ENCODE data around the gene ARID5B.

Gene ARID5B

DNA sequence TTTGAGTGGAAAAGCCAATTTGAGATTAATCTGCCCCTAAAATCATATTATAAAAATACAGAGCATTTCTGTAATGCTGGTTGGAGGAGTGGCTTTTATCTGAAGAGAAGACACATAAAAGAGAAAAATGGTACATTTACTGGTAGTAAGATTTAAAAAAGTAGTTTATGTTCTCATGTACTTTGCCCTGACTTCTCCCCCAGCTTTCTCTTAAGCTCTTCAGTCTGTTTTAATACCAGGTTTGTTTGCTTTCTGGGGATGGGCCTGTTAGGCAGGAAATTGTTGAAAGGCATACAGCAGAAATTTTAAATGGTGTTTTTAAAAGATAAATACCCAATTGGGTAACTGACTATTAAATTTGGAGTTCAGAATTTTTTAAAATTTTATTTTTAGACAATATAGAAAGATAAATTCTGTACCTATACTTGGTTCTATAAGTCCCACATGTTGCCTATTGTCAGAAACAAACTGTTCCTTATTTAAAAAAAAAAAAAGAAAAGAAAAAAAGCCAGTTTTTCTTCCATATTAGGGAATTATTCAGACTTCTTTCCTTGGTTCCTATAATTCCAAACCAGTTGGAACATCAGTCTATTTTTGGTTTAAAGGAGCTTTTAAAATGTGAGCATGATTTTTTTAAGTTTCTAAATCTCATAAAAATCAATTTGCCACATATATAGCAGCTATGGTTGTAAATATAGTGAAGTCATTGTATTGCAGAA is 136.6 kb downstream of the ARID5B start:
- TF ChIP-seq GATA1 (IDR thresholded peaks at IDR 0.05; ENCODE audit: low read depth, low read length) (no peak), POLR2A (IDR thresholded peaks at IDR 0.05; ENCODE audit: low read length) (no peak)
- no peak for DNase-seq

DNA sequence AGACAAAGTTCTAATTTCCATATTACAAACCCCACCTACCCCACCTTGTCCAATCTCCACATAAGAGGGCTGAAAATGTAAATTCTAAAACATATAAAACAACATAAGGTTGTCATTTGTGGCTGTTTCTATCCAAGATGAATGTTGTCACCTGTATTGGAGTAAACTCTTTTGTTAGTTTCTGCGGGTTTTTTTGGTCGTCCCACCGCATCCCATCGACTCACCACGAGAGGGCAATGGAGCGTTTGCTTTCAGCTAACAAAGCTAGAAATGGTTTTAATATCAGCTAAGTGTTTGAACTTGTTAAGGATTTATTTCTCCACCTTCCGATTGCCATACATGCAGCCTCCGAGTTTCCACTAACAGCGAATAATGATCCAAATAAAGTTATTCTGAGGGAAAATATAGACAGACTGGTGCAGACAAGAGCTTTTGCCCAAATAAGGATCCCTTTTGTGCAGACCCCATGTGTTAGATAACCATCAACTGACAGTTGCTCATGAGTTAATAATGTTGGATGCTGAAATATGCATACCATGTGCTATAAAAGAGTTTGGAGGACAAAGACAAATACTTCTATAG is 137.2 kb downstream of the ARID5B start:
- DNase-seq, result peak; percentile 40 to 45
- no peak for TF ChIP-seq GATA1 (IDR thresholded peaks at IDR 0.05; ENCODE audit: low read depth, low read length)
- no peak for TF ChIP-seq POLR2A (IDR thresholded peaks at IDR 0.05; ENCODE audit: low read length)

DNA sequence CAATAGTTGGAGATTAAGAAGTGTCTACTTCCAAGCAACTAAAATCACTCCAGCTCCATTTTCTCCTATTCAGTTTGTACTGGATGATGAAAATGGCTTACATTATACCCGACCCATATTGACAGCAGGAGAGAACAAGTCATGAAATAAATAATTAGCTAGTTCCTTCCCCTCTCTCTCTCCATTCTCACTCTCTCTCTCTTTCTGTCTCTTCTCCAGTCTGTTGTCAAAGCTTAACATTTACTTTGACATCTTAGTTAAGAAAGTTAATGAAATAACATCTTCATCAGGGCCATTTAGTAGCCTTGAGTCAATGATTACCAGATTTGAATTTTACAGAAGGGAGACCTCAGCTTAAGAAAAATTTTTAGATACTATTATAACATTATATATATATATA is 138.5 kb downstream of the ARID5B start:
- TF ChIP-seq POLR2A (IDR thresholded peaks at IDR 0.05; ENCODE audit: low read length) (no peak), GATA1 (IDR thresholded peaks at IDR 0.05; ENCODE audit: low read depth, low read length) (no peak)
- no peak for DNase-seq

DNA sequence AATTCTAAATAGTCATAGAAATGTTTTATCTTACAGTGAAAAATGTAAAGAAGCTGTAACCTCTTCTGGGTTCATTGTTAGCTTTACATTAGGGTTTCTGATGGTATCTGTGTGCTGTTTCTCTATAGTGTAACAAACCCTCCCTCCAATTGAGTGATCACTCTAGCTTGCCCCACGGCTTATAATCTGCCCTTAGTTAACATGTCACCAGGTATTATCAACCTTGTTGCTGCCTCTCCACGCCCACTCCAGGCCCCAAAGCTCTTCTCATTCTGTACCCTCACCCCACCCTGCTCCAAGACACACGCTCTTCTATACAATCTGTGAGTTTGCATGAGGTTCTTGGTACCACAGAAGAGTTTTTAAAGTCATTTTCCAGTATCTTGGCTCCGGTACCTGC is 139.4 kb downstream of the ARID5B start:
- DNase-seq, result no peak
- TF ChIP-seq POLR2A (IDR thresholded peaks at IDR 0.05; ENCODE audit: low read length), result no peak
- TF ChIP-seq GATA1 (IDR thresholded peaks at IDR 0.05; ENCODE audit: low read depth, low read length), result no peak

DNA sequence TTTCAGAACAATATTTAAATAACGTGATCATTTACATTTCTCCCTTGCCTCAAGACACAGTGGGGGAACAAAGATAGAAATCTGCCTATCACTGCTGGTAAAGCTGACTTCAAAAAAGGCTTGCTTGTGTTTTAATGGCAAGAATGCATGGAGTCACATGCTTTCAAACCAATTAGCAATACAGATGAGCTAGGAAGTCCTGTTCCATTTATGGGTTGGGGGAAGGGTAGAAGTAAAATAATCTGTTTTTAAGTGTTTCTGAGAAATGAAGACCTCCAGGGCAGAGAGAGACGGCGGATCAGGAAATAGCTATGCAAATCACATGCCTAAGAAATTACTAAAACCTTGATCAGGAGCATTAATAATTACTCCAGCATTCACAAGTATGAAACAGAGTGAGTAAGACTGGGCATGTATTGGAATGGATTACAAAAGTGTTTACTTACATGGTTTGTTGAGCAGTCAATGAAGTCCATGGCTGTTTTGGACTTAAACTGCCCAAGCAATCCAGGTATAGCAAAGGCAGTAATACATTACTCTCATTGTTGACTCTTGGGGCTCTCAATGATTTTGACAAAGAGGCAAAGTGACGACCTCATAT is 142.0 kb downstream of the ARID5B start:
- no peak for DNase-seq

DNA sequence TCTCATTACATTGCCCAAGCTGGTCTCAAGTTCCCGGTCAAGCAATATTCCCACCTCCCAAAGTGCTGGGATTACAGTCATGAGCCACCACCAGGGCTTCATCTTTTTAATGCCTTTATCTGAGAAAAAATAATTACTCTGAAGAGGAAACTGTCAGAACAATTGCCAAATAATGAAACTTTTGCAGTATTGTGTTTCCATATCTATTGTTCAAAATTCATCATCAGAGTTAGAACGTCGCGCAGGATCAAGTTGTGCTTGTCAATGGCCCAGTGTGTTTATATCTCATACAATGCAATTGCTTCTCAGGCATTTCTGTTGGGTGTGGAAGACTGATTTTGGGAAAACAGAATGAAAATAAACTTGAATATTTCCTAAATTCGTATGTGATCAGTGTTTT is 143.1 kb downstream of the ARID5B start:
- TF ChIP-seq POLR2A (IDR thresholded peaks at IDR 0.05; ENCODE audit: low read length) (no peak), GATA1 (IDR thresholded peaks at IDR 0.05; ENCODE audit: low read depth, low read length) (no peak)
- no peak for DNase-seq

More for the DNA sequence above, 142.0 kb downstream of the ARID5B start:
- no peak for TF ChIP-seq GATA1 (IDR thresholded peaks at IDR 0.05; ENCODE audit: low read depth, low read length)
- no peak for TF ChIP-seq POLR2A (IDR thresholded peaks at IDR 0.05; ENCODE audit: low read length)

DNA sequence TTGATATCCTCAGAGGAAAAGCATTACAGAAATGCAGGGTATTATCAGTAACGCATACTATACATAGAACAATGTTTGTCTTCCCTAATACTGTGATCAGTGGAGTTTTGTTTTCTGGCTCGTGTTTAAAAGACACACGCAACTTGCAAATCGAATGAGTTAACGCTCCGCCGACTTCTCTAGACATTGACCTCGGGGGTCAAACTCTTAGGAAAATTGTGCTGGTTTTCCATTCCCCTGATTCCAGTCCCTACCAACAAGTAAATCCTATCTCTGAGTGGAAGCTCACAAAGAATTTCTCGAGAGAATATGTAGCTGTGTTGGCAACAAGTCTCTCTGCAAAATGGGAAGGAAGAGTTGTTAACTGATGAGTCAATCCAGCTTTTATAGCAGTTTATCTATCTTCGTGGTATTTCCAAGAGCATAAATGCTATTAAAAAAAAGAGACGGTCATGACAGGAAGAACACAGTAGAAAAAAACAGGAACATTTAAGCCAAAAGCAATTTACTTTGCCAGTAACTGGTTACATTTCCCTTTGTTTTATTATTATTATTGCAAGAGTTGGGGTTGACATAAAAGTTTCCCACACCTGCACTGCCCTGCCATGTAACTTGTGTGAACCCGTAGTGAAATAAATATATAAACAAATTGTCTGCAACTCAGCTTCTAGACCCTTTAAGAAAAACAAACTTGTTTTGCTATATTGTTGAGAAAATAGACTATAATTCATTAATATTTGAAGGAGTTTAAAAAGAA is 144.4 kb downstream of the ARID5B start:
- no peak for DNase-seq

DNA sequence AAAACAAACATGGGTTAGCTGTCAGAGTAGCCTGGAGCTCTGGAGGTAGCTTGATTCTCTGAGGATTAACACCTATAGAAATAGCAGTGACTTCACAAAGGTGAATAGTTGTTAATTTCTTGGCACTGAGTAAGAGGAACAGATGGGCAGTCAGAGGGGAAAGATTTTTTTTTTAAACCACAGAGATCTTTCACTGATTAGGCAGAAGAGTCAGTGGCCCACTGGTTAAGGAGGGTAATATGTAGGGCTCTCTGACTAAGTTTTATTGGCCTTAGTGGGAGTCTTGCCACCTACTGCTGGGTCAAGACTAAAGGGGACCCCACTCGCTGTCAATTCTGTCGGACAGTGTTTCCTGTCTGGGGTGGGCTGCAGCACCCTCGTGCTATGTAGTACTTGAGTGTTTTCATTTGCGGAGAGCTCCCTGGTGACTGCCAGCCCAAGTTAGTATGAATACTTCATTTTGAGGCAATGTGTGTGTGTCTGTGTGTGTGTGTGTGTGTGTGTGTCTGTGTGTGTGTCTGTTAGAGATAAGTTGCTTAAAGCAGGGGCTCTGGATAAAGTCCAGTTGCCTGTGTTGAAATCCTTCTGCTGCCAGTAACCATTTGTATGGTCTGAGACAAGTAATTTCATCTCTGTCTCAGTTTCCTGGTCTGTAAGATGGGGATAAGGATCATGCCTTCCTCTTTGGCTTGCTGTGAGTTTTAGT is 145.2 kb downstream of the ARID5B start:
- peak; percentile 18 to 40 for DNase-seq
- TF ChIP-seq POLR2A (IDR thresholded peaks at IDR 0.05; ENCODE audit: low read length) (no peak), GATA1 (IDR thresholded peaks at IDR 0.05; ENCODE audit: low read depth, low read length) (no peak)

More for the DNA sequence above, 144.4 kb downstream of the ARID5B start:
- TF ChIP-seq GATA1 (IDR thresholded peaks at IDR 0.05; ENCODE audit: low read depth, low read length) (no peak), POLR2A (IDR thresholded peaks at IDR 0.05; ENCODE audit: low read length) (no peak)

DNA sequence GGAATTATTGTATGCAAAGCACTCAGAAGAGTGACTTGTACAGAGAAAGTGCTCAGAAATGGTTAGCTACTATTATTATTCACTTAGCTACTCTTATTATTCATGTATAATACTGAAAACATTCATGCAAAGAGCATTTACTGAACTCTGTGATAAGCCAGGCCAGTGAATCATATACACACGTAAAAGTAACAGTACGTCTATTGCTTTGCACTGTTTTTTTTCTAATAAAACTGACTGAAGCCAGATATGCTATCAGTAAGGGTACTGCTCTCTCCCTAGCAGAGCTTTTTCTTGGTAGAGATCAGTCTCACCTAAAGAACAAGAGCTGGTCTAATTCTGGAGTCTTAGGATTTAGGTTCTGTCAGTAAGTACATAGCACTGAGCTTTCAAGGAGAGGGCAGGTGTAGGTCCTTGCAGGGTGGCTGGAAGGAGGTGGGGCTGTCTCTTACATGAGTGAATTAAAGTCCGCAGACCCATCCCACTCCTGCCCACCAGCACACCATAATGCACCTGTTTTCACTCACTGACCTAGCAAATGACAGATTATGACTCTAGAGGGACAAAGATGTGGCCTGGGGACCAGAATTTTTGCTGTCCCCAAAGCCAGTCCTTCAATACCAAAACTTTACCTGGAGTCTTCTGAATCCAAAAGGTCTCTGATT is 145.9 kb downstream of the ARID5B start:
- TF ChIP-seq POLR2A (IDR thresholded peaks at IDR 0.05; ENCODE audit: low read length) (no peak), GATA1 (IDR thresholded peaks at IDR 0.05; ENCODE audit: low read depth, low read length) (no peak)
- DNase-seq, result no peak

DNA sequence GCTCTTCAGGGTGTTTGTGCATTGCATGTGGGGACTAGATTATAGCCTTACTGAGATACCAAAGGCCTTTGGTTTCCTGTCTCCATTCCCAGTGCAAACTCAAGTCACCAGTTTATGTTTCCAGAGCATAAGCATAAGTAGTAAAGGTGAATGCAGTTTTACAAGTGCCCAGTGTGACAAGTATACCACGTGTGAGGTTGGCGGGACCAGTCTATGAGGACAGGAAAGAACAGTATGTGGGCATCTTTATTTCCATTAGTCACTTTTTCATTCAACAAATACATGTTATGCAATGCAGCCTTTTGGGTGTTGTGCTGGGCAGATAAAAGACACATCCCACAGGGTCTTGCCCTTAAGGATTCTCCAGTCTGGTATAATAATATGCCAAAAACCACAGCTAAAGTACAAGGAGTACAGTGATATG is 146.5 kb downstream of the ARID5B start:
- no peak for DNase-seq
- TF ChIP-seq POLR2A (IDR thresholded peaks at IDR 0.05; ENCODE audit: low read length) (no peak), GATA1 (IDR thresholded peaks at IDR 0.05; ENCODE audit: low read depth, low read length) (no peak)

DNA sequence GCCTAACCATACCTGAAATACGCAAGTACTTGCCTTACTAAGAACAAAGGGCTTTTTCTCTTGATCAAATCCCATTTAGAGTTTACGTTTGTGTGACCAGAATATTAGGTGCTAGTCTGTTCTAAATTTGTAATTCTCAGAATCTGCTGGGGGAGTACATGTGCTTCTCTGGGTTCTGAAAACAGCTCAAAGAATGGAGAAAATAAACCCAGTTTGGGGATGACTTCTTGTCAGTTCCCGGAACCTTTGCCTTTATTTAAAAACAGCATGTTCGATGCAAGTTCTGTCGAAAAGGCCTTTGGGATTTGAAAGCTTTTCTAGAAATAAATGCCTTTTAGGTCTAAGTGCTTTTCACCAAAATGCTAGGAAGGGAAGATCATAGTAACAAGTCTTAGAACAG is 147.0 kb downstream of the ARID5B start:
- TF ChIP-seq GATA1 (IDR thresholded peaks at IDR 0.05; ENCODE audit: low read depth, low read length), result no peak
- TF ChIP-seq POLR2A (IDR thresholded peaks at IDR 0.05; ENCODE audit: low read length), result no peak
- DNase-seq, result no peak

DNA sequence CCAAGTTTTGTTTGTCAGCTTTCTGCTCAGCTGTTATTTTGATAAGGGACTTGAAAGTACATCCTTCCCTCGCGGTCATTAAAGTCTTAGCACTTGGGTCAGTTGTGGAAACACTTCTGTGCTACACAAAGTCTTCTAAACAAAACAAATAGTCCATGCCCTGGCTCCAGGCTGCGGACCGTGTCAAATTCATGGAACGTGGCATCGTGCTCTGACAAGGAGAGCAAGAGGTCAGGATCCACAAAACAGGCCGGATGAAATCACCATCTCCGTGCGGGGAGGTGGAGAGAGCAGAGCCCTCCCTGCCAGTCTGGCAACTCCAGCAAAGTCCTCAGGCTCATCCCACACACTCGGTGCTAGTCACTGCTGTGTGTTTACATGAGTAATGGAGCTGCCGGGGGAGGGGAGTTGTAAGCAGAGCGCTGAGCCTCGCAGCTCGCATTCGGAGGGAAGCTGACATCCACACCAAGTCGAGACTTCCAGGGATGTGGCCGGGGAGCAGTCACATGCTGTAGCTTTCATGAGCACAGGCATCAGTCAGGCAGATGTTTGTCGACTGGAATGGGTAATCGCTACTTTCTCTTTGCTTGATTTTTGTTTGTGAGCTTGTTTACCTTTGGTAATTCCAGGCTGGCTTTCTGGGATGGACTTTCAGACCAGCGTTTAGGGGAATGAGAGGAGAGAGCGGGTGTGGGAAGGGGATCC is 147.6 kb downstream of the ARID5B start:
- TF ChIP-seq POLR2A (IDR thresholded peaks at IDR 0.05; ENCODE audit: low read length) (no peak), GATA1 (IDR thresholded peaks at IDR 0.05; ENCODE audit: low read depth, low read length) (no peak)
- DNase-seq, result no peak
